Measurements from ENCODE around the gene UBE2G2.

The UBE2G2 gene

DNA sequence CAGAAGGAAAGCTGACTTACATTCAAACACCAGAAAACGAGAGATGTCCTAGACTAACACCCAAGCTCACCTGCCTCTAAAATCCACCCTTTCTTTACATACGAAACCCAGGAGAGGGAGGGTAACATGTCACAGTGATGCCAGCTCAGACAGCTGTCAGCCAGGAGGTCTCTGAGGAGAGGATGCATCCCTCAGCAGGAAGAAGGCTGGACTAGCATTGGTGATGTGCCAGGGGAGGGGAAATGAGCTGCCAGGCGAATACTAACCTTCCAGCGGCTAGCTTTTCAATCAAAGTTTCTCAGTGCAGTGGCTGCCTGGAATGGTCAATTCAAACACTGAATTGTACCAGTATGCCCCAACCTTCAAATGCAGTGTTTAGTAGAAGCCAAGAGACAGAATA, 3.6 kb upstream of the UBE2G2 start:
- Mint-ChIP-seq H3K4me3 (no peak overlapping the region), H3K27me3 (ENCODE audit: low read depth) (no peaks in the 10 kb centered on the region), H3K27ac (no peak overlapping the region), H3K4me1 (peaks cover 25% of the 10 kb centered on the region), H3K36me3 (ENCODE audit: low read depth) (peaks cover 42% of the 10 kb centered on the region), H3K9me3 (no peaks in the 10 kb centered on the region)
- TF ChIP-seq CTCF (IDR thresholded peaks at IDR 0.05; ENCODE audit: unreplicated experiment in 3 of 3) = no peak

DNA sequence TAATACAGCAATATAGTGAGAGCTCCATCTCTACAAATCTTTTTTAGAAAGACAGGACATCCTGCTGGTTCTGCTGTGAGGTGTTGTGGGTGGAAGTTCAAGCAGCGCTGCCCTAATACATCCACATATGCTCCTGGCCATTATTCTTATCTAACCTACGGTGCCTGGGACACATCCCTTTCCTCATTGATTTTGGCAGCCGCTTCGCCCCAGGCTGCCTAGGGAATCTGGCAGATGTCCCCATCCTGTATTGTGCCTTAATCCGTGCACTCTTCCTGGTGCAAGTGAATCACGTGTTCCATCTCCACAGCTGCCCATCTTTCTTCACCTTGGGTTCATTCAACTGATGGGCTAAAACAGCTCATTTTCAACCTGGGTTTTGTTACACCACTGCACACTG, 3.1 kb upstream of the UBE2G2 start:
- peaks cover 40% of the 10 kb centered on the region for H3K36me3 Mint-ChIP-seq (ENCODE audit: low read depth)

DNA sequence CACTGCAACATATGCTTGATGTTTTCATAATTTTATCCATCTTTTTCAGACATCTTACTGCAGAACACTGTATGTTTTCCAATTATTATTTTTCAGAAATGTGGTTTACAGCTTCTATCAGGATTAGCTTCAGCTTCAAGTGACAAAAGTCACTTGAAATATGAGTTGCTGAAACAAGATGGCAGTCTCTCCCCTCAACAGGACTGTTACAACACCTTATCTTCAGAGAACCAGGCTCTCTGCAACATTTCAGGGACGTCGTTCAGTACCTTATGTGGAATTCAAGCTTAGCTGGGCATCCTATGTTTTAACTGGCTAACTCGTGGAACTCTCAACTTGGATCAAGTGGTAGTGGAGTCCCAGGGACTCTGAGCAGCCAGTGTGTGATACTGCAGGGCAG, 2.0 kb upstream of the UBE2G2 start:
- no peaks in the 10 kb centered on the region for H3K27me3 Mint-ChIP-seq (ENCODE audit: low read depth)
- no peak overlapping the region for H3K27ac Mint-ChIP-seq
- H3K4me1 Mint-ChIP-seq = peaks cover 38% of the 10 kb centered on the region
- peaks cover 39% of the 10 kb centered on the region for H3K36me3 Mint-ChIP-seq (ENCODE audit: low read depth)
- H3K9me3 Mint-ChIP-seq = no peaks in the 10 kb centered on the region
- peak overlapping the region; percentile 87 to 91 (median 87) for H3K4me3 Mint-ChIP-seq
- TF ChIP-seq CTCF (IDR thresholded peaks at IDR 0.05; ENCODE audit: unreplicated experiment in 3 of 3) = no peak

More for the DNA sequence above, 3.1 kb upstream of the UBE2G2 start:
- Mint-ChIP-seq H3K9me3 (no peaks in the 10 kb centered on the region), H3K4me1 (peaks cover 30% of the 10 kb centered on the region), H3K27me3 (ENCODE audit: low read depth) (no peaks in the 10 kb centered on the region), H3K4me3 (peak overlapping the region; percentile 44 to 91 (median 45)), H3K27ac (no peak overlapping the region)
- no peak for TF ChIP-seq CTCF (IDR thresholded peaks at IDR 0.05; ENCODE audit: unreplicated experiment in 3 of 3)

GRCh38 chr21:44802396-44803153, 955 bp upstream of the UBE2G2 start:
- Mint-ChIP-seq H3K27me3 (ENCODE audit: low read depth) (no peaks in the 10 kb centered on the region), H3K9me3 (no peaks in the 10 kb centered on the region), H3K27ac (peak overlapping the region; percentile 30 to 81 (median 75)), H3K4me1 (peaks cover 42% of the 10 kb centered on the region), H3K4me3 (peak overlapping the region; percentile 87 to 91 (median 87)), H3K36me3 (ENCODE audit: low read depth) (peaks cover 45% of the 10 kb centered on the region)
- no peak for TF ChIP-seq CTCF (IDR thresholded peaks at IDR 0.05; ENCODE audit: unreplicated experiment in 3 of 3)

GRCh38 chr21:44800971-44801467, 601 bp downstream of the UBE2G2 start:
- H3K36me3 Mint-ChIP-seq (ENCODE audit: low read depth) = peaks cover 41% of the 10 kb centered on the region
- peaks cover 42% of the 10 kb centered on the region for H3K4me1 Mint-ChIP-seq
- H3K4me3 Mint-ChIP-seq = peak overlapping the region; percentile 87 to 99 (median 98)
- peak overlapping the region; percentile 76 to 93 (median 78) for H3K27ac Mint-ChIP-seq
- no peaks in the 10 kb centered on the region for H3K9me3 Mint-ChIP-seq
- TF ChIP-seq CTCF (IDR thresholded peaks at IDR 0.05; ENCODE audit: unreplicated experiment in 3 of 3) = peak; percentile 4 to 37 (median 25)
- no peaks in the 10 kb centered on the region for H3K27me3 Mint-ChIP-seq (ENCODE audit: low read depth)

GRCh38 chr21:44800103-44800502, 1.5 kb downstream of the UBE2G2 start:
- Mint-ChIP-seq H3K4me1 (peaks cover 42% of the 10 kb centered on the region), H3K36me3 (ENCODE audit: low read depth) (peaks cover 33% of the 10 kb centered on the region)

More at GRCh38 chr21:44800103-44800502, 1.5 kb downstream of the UBE2G2 start:
- H3K9me3 Mint-ChIP-seq = no peaks in the 10 kb centered on the region
- TF ChIP-seq CTCF (IDR thresholded peaks at IDR 0.05; ENCODE audit: unreplicated experiment in 3 of 3) = peak; percentile 15 to 51 (median 37)
- peak overlapping the region; percentile 87 to 99 (median 98) for H3K4me3 Mint-ChIP-seq
- H3K27ac Mint-ChIP-seq = peak overlapping the region; percentile 76 to 93 (median 78)
- no peaks in the 10 kb centered on the region for H3K27me3 Mint-ChIP-seq (ENCODE audit: low read depth)

Data from nephron (organoid).